ENCODE measurements around the gene RBM8A.

Gene RBM8A

DNA sequence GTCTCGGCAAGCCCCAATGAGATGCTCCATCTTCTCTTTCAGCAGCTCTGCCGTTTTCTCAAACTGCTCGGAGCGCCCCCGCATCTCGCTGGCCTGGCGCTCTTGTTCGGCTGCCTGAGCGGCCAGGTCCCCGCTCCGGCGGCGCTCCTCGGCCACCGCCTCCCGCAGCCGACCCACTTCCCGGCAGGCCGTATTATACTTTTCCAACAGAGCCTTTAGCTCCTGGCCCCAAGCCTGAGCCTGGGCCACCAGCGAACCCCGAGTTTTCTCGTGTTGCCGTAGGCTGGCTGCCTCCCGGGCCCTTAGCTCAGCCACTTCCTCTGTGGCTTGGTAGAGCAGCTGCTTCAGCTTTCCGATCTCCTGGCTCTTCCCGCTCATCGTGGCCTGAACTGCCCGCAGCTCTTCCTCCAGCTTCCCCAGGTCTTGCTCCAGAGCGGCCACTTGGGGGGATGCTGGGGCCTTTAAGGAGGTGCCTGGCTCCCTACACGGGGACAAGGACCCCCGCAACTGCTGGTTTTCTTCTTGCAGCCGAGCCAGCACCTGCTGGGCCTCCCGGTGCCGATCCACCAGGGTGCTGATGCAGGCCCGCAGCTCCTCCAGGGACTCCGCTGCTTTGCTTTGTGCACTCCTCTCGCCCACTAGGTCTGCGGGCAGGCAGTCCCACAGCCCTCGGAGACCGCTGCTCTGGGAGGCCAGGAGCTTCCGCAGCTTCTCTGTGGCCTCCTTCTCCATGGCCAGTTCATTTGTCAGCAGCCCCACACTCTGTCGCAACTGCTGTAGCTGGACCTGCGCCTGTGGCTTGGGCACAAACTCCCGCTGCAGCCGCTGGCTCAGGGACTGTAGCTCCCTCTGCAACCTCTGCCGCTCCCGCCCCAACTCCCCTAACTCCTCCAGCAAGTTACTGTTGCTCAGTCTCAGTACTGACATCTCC lies 55.0 kb downstream of the RBM8A start:
- no peak for DNase-seq

Data from DMS79 (cell line).